GM12878 (cell line): Measurements from ENCODE around the gene CHMP6. TPM values are rescaled to one million over a fixed set of nuclear protein-coding genes. Genes with fewer than 3 reads are reported as not detected.

Source experiments
- ATAC-seq: fragments of 200-7000 bp; cut with Tn5 transposase; 3 replicates; pipeline ENCODE4 v1.9.1; 2020; ENCODE audit warnings: mild to moderate bottlenecking, moderate library complexity
- BruUV-seq: library from RNA; stranded (reverse); fragments of 400-500 nt; replicated peaks from 2 replicates; lab custom pipeline; 2021; lab: Mats Ljungman, UMichigan
- CTCF ChIA-PET: fragments of 300-600 bp; sonication (Branson Sonifier 250); formaldehyde crosslinking; extraction: SDS; loops from one replicate; lab custom pipeline; 2021; ENCODE audit warnings: inconsistent platforms; lab: Yijun Ruan, JAX
- POLR2A ChIA-PET: fragments of 350-600 bp; formaldehyde crosslinking; extraction: SDS; loops from one replicate; lab custom pipeline; 2021; ENCODE audit warnings: inconsistent platforms; lab: Charles Lee
- RAD21 ChIA-PET: fragments of 300-600 bp; sonication (Branson Sonifier 250); formaldehyde crosslinking; loops from one replicate; lab custom pipeline; 2023; ENCODE audit warnings: antibody characterized with exemption; ENCODE audit not compliant: unreplicated experiment; lab: Charles Lee
- SMC1A ChIA-PET: fragments of 300-600 bp; sonication (Branson Sonifier 250); formaldehyde crosslinking; loops from one replicate; lab custom pipeline; 2023; ENCODE audit not compliant: unreplicated experiment, uncharacterized antibody; lab: Charles Lee
- DNase-seq: peaks from one replicate; pipeline ENCODE4 v3.0.0-alpha.2; 2011; ENCODE audit warnings: low read depth, low spot score
- FAIRE-seq: peaks from 3 replicates; lab custom pipeline; 2011; peaks lifted over from hg19 to GRCh38; lab: Jason Lieb, UNC
- H2AFZ ChIP-seq: 2 replicates; pipeline ENCODE4 v1.6.0; 2011; ENCODE audit warnings: low read depth, low read length, control low read depth; ENCODE audit not compliant: control insufficient read depth
- H3K27ac ChIP-seq: 2 replicates; pipeline ENCODE4 v1.5.1; 2011; ENCODE audit warnings: control low read depth; ENCODE audit not compliant: control insufficient read depth, insufficient read depth
- H3K27me3 ChIP-seq, 2 experiments: replicated peaks in 1 of 2; 2 replicates each; pipeline versions ENCODE4 v1.6.0 to v1.6.1; 2011; ENCODE audit warnings: low read length in 1 of 2; ENCODE audit not compliant: control insufficient read depth in 2 of 2, insufficient read depth in 2 of 2
- H3K36me3 ChIP-seq, 2 experiments: 2 replicates each; pipeline ENCODE4 v1.5.1; 2011; ENCODE audit warnings: low read length in 1 of 2; ENCODE audit not compliant: control insufficient read depth in 2 of 2, insufficient read depth in 2 of 2
- H3K4me1 ChIP-seq: 2 replicates; pipeline ENCODE4 v1.6.1; 2011; ENCODE audit warnings: mild to moderate bottlenecking, low read length, moderate library complexity, mixed read lengths; ENCODE audit not compliant: control insufficient read depth, insufficient read depth
- H3K4me2 ChIP-seq: 2 replicates; pipeline ENCODE4 v1.6.0; 2011; ENCODE audit warnings: control low read depth; ENCODE audit not compliant: control insufficient read depth, insufficient read depth
- H3K4me3 ChIP-seq: fragments of 200-600 bp; sonication (generic); 2 replicates; pipeline ENCODE4 v1.5.1; 2016
- H3K79me2 ChIP-seq: 2 replicates; pipeline ENCODE4 v1.6.0; 2011; ENCODE audit warnings: low read length; ENCODE audit not compliant: control insufficient read depth, insufficient read depth
- H3K9ac ChIP-seq: 2 replicates; pipeline ENCODE4 v1.8.0; 2011; ENCODE audit warnings: low read length, control low read depth, mixed read lengths; ENCODE audit not compliant: control insufficient read depth, insufficient read depth
- H3K9me3 ChIP-seq: replicated peaks from 3 replicates; pipeline ENCODE4 v1.5.1; 2011; ENCODE audit warnings: mild to moderate bottlenecking, low read length; ENCODE audit not compliant: control insufficient read depth, insufficient read depth
- H4K20me1 ChIP-seq: 2 replicates; pipeline ENCODE4 v1.6.0; 2011; ENCODE audit not compliant: control insufficient read depth, insufficient read depth
- BCL11A ChIP-seq: IDR thresholded peaks from 2 replicates; pipeline ENCODE4 v1.6.1; 2011; ENCODE audit warnings: low read depth, low read length
- HDGF ChIP-seq: fragments of 450-650 bp; IDR thresholded peaks from 2 replicates; pipeline ENCODE4 v1.6.1; 2016; ENCODE audit warnings: antibody characterized with exemption
- IRF3 ChIP-seq: fragments of 450-650 bp; IDR thresholded peaks from 2 replicates; pipeline ENCODE4 v1.6.1; 2014; ENCODE audit warnings: mild to moderate bottlenecking
- LARP7 ChIP-seq: fragments of 450-650 bp; IDR thresholded peaks from 2 replicates; pipeline ENCODE4 v1.6.1; 2017; ENCODE audit warnings: mild to moderate bottlenecking
- NFIC ChIP-seq: IDR thresholded peaks from 2 replicates; pipeline ENCODE4 v1.6.1; 2012; ENCODE audit warnings: low read depth, mild to moderate bottlenecking, inconsistent platforms, low read length, moderate library complexity
- POLR2A ChIP-seq: IDR thresholded peaks from 2 replicates; pipeline ENCODE4 v1.6.1; 2011; ENCODE audit warnings: low read depth, mild to moderate bottlenecking, low read length
- SREBF1 ChIP-seq: IDR thresholded peaks from 2 replicates; pipeline ENCODE4 v1.6.1; 2012; ENCODE audit warnings: mild to moderate bottlenecking, low read length
- TAF1 ChIP-seq: IDR thresholded peaks from 2 replicates; pipeline ENCODE4 v1.6.1; 2011; ENCODE audit warnings: mild to moderate bottlenecking, low read depth, low read length, borderline replicate concordance
- ZNF384 ChIP-seq: IDR thresholded peaks from 2 replicates; pipeline ENCODE4 v1.6.1; 2012; ENCODE audit warnings: low read depth, mild to moderate bottlenecking, low read length, improper control_type of control experiment, borderline replicate concordance
- WGBS: methylation state at CpG from one replicate; pipeline ENCODE4 v1.1.6; 2016; ENCODE audit warnings: low lambda C conversion rate; ENCODE audit not compliant: insufficient replicate concordance, insufficient coverage; ENCODE audit errors: missing lambda C conversion rate; 5-methylcytosine and 5-hydroxymethylcytosine counted together
- in situ Hi-C: fragments of 300-500 bp; cut with MboI; formaldehyde crosslinking; loops from 9 replicates; pipeline ENCODE4 v1.14.3; 2018; ENCODE audit warnings: mixed read lengths
- intact Hi-C: fragments of 100-400 bp; cut with micrococcal nuclease; formaldehyde crosslinking; loops from one replicate; pipeline ENCODE4 v1.14.2; 2022; ENCODE audit not compliant: unreplicated experiment
- polyA plus RNA-seq, 11 experiments: library from polyadenylated mRNA; depleted of rRNA in 4 of 11; unstranded in 6 of 11; stranded (reverse) in 5 of 11; fragments of >200 nt; fragmentation: Nextera tagmentation in 4 of 11; fragmentation: Illumina TruSeq in 1 of 11; extraction: Ambion mirVana in 4 of 11; extraction: Trizol in 1 of 11; gene quantifications; 1 replicate in 1 of 11; 2 replicates in 10 of 11; pipeline versions ENCODE4 v1.2.1 to v1.2.3, GENCODE V29; 2011 to 2016; ENCODE audit warnings: inconsistent platforms in 2 of 11, missing spikeins in 2 of 11, low read depth in 1 of 11
- total RNA-seq, 4 experiments: library from RNA; depleted of rRNA in 3 of 4; stranded (reverse); fragments of >200 nt in 3 of 4; fragmentation: Illumina TruSeq in 1 of 4; extraction: Trizol in 1 of 4; gene quantifications; 2 replicates each; pipeline versions ENCODE4 v1.2.1 to v1.2.3, GENCODE V29; 2013 to 2021
- TF ChIP-seq, protein P1 (sequence below): IDR thresholded peaks from 2 replicates; pipeline ENCODE4 v1.6.1; 2011; ENCODE audit warnings: low read depth, mild to moderate bottlenecking, low read length, moderate library complexity, borderline replicate concordance; ENCODE audit errors: extremely low read depth
- TF ChIP-seq, protein P2 (sequence below): fragments of 450-650 bp; IDR thresholded peaks from 2 replicates; pipeline ENCODE4 v1.6.1; 2017; ENCODE audit warnings: antibody characterized with exemption, mild to moderate bottlenecking, moderate library complexity

The CHMP6 gene
- total and polyA plus RNA-seq, 10 of the 15 experiments (the other 5 are each of a cell fraction or from before 2014, with no cell fraction given), result 0.21 to 37.9 (median 14.7) TPM

DNA sequence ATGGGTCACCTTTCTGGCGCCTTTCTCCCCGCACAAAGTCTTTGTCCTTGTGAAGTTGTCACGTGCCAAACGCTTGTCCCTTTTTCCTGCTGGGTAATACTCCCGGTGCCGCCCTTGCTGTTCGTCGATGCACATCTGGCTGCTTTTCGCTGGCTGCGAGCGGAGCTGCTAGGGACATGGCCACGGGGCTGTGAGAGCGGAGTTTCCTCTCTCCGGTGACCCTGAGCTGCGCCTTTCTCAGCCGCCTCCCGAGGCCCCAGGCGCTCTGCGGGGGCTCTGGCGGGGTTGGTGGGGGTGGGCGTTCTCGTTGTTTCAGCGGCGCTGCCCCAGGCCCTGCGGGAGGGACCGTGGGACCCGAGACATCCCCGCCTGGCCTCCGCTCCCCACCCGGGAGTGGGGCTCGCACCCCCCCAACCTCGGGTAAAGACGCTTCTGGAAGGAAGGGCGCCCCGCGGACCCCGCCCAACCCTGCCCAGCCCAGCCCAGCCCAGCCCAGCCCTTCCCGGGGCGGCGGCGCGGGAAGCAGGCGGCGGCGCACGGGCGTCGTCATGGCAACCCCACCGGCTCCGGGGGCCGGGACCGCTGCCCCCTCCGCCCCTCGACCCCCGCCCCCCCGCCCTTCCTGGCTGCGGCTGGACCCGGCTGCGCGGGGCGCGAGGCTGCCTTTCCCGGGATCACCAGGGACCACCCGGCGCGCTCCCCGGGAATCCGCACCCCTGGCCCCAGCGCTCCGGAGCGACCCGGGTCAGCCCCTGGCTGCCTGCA, 12.3 kb downstream of the CHMP6 start:
- no peak for DNase-seq
- RAD21 ChIA-PET, result no interaction called here
- Histone ChIP-seq H2AFZ (no peak overlapping the region), H3K4me3 (no peak overlapping the region), H4K20me1 (no peaks in the 10 kb centered on the region; the same call in 1 of the 2 replicates), H3K4me1 (no peaks in the 10 kb centered on the region), H3K9me3 (no peaks in the 10 kb centered on the region), H3K36me3 (peaks cover 0 to 3% of the 10 kb centered on the region in 2 experiments; a peak in 1 of 4 replicates), H3K27me3 (peaks cover 0 to 5% of the 10 kb centered on the region in 2 experiments; a peak in 3 of 4 replicates), H3K9ac (no peak overlapping the region), H3K4me2 (no peak overlapping the region), H3K79me2 (no peaks in the 10 kb centered on the region)
- FAIRE-seq, result no peak
- in situ Hi-C loops, result loop anchor here (25.0 kb wide), 1 partner anchor 233 kb away; the partner anchor contains the start of genes NDUFAF8 and TEPSIN
- no TSS peak for BruUV-seq
- POLR2A ChIA-PET, result no interaction called here
- WGBS, result 30% methylated on average over 25 of the region's 72 CpGs
- CTCF ChIA-PET, result no interaction called here
- intact Hi-C loops, result no loop called here
- TF ChIP-seq POLR2A (peak; percentile 62), HDGF (no peak), BCL11A (no peak)
- TF ChIP-seq, protein P1, sequence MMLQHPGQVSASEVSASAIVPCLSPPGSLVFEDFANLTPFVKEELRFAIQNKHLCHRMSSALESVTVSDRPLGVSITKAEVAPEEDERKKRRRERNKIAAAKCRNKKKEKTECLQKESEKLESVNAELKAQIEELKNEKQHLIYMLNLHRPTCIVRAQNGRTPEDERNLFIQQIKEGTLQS, result no peak
- TF ChIP-seq, all 136 proteins: peak for 1
- SMC1A ChIA-PET, result no interaction called here
- ATAC-seq, result no peak
- H3K27ac ChIP-seq, result no peak overlapping the region

- RAD21 ChIA-PET, result no interaction called here
- no peak for FAIRE-seq
- CTCF ChIA-PET, result interaction anchor here (0.6 kb wide), 1 partner anchor 656 kb away, joined by 3 read pairs; no protein-coding TSS in a partner anchor
- Histone ChIP-seq H3K4me2 (no peak overlapping the region), H2AFZ (no peak overlapping the region), H3K36me3 (no peaks in the 10 kb centered on the region), H3K9me3 (no peaks in the 10 kb centered on the region; the same call in 2 of the 3 replicates), H3K27me3 (peaks cover 0 to 8% of the 10 kb centered on the region in 2 experiments; a peak in 3 of 4 replicates), H3K27ac (no peak overlapping the region), H3K79me2 (no peaks in the 10 kb centered on the region), H4K20me1 (no peaks in the 10 kb centered on the region), H3K4me3 (no peak overlapping the region), H3K4me1 (no peaks in the 10 kb centered on the region), H3K9ac (no peak overlapping the region)
- POLR2A ChIA-PET, result no interaction called here
- WGBS, result 50% methylated on average over 10 of the region's 10 CpGs
- SMC1A ChIA-PET, result interaction anchor here (0.7 kb wide), 1 partner anchor 12 kb away, joined by 3 read pairs; no protein-coding TSS in a partner anchor
- no TSS peak for BruUV-seq
- no peak for ATAC-seq
- DNase-seq, result no peak
- in situ Hi-C loops, result loop anchor here (25.0 kb wide), 1 partner anchor 230 kb away; the partner anchor contains the start of genes NDUFAF8 and TEPSIN
- intact Hi-C loops, result no loop called here
- TF ChIP-seq ZNF384 (no peak), IRF3 (no peak), SREBF1 (no peak), LARP7 (no peak), NFIC (no peak), TAF1 (no peak)
- TF ChIP-seq, protein P2, sequence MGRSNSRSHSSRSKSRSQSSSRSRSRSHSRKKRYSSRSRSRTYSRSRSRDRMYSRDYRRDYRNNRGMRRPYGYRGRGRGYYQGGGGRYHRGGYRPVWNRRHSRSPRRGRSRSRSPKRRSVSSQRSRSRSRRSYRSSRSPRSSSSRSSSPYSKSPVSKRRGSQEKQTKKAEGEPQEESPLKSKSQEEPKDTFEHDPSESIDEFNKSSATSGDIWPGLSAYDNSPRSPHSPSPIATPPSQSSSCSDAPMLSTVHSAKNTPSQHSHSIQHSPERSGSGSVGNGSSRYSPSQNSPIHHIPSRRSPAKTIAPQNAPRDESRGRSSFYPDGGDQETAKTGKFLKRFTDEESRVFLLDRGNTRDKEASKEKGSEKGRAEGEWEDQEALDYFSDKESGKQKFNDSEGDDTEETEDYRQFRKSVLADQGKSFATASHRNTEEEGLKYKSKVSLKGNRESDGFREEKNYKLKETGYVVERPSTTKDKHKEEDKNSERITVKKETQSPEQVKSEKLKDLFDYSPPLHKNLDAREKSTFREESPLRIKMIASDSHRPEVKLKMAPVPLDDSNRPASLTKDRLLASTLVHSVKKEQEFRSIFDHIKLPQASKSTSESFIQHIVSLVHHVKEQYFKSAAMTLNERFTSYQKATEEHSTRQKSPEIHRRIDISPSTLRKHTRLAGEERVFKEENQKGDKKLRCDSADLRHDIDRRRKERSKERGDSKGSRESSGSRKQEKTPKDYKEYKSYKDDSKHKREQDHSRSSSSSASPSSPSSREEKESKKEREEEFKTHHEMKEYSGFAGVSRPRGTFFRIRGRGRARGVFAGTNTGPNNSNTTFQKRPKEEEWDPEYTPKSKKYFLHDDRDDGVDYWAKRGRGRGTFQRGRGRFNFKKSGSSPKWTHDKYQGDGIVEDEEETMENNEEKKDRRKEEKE, result no peak
Observed at GRCh38 chr17:81006891-81007290, 15.2 kb downstream of the CHMP6 start.
